Activated effector memory CD4-positive, alpha-beta T cell treated with Interleukin-2 at 50 U/mL for 16 hours (primary cell): Measurements from ENCODE around the gene EGFR.

Experiments used
- DNase-seq: peaks from one replicate; pipeline ENCODE4 v3.0.0-alpha.2; 2020

Gene EGFR

DNA sequence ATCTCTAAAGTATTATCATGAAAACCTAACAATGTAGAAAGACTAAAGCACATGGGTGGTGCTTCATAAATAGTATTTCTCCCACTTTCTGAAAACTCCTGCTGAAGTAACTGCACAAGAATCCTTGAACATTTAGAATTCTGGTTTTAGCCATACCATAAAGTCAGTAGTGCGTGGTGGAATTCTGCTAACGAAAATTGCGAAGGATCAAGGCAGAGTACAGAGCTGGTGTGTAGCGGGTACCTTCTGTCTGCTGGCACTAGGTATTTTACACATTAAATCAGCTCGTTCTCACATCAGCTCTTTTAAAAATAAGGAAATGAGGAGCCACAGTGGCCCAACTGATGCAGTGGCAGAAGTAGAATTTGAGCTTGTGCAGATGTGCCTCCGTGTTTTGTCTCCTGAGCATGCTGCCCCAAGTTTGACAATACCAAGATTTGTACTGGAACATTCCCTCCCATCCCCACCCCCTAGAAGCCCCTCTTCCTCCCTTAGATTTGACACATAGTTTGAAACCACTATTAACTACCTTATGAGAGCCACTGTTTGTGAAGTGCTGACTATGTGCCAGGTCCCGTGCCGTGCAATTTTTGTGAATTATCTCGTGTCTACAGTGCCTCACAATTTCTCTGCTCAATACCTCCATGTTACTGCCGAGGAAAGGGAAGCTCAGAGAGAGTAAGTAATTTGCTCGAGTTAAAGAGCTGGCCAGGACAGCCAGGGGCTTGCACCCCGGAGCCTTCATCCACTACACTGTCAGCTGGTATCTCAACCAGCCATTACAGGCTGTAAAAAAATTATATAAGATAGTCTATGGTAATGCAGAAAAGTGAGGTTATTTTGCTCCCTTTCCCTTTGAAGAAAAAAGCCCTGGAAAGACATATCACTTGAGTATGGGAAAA, 66.9 kb downstream of the EGFR start:
- no peak for DNase-seq

DNA sequence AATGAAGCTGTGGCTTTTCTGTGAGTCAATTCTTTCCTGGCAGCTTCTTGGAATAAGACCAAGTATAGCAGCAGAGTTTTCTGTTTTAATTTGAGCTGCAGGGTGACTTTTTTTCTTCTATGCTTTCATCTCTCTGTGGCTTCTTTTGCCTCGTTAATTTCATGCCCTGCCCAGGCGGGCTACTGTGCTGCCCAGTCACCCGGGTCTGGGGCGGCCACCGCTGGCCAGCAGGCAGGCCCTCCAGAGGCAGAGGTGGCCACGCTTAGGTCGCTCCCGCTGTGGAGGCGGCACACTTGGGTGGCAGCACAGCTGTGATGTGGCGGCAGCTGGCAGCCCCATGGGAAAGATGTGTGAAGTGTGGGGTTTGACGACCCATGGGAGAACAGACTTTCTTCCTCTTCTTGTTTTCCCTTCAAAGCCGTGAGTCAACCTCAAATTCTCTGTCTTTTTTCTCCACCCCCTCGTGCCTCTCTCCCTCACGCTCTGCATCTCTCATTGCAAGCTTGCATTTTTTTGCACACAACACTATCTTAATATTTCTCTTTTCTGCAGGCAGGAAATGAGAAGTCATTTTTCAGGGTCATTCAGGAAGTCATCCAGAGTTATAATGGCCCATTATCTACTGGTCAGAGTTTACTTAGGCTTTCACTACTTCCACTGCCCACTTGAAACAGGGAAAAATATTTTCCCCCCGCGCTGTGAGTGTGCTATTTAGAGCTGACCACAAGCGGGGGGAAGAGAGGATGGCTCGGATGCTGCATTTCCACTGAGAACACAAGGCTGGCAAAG, 67.8 kb downstream of the EGFR start:
- DNase-seq, result no peak

DNA sequence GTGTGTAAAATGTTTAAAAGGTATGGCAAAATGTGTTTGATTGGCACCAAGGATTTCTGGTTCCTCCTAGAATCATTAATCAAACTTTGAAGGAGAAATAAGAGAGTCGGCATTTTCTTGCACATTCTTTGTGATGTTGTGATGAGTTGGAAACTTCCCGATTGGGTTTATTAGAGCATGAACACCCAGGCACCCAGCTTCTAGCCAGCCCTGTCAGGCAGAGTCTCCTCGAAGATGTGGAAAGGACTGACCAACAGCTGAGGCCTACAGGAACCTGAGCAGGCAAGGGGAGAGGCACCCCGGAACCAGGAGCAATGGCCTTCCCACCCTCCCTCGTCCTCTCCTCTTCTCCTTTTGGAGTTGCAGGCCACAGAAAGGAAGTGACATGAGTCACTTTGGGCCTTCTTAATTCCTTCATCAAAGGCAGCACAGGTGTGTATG, 68.7 kb downstream of the EGFR start:
- no peak for DNase-seq

DNA sequence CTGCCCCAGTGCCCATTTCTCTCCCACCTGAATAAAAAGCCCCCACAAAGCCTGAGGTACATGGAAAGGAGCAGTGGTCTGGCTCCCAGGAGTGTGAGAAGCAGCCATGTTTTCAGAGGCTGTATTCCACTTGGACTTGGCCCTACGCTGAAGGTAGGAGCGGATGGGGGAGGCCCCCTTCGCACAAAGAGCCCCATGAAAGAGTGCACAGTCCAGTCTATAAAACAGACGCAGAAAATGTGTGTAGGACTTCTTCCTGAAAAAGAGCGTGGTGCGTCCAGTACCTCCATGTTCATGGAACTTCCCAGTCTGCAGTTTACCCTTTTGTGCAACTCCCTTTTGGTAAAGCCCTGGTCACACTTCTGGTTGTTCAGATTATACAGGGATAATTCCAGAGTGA, 69.3 kb downstream of the EGFR start:
- no peak for DNase-seq

DNA sequence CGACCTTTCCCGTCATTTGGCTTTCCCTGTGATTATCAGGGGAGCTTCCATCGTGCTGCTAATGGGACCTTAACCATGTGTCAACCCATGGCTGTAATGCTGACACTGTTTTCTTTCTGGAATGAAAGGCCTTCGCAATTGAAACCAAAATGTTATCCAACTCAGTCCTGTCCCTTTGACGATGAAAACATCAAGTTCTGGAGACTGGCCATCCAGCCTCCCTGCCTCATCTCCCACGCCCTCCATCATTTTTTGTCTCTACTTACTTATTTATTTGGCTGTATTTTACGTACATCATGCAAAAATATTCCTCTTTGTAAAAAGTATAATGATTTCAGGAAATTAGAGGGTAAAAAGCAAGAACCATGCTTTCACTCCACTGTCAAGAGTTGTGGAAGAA, 69.8 kb downstream of the EGFR start:
- no peak for DNase-seq

DNA sequence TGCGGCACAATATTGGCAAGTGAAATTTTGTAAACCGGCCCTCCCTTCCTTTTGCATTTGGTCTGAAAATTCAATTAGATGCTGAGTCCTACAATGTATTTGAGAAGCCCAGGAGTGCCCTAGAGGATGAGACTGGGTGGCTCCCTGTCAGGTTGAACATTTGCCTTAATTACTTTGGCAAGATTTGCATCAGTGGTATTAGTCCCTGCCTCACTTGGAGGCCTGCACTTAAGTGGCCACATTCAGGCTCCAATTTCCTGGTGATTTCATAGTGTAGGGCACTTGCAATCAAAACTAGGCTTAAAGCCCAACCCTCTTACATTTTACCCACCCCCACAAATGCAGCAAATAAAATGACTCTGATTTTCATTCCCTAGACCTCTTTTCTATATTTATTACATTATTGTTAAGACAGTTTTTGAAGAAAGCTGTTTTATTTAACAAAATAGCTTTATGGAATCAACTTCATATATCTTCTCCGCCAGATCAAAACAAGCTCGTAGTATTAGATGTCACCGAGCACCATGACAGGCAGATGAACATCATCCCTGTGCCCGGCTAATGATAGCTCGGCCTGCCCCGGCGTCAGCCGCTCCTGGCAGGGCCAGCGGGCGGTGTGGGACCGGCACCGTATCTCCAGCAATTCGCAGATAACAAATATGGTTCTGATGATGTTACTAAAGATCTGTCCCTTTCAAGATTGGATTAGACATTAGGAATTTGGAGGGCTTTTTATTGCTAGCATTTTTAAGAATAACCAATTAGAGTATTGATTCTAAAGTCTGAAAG, 73.6 kb downstream of the EGFR start:
- no peak for DNase-seq

DNA sequence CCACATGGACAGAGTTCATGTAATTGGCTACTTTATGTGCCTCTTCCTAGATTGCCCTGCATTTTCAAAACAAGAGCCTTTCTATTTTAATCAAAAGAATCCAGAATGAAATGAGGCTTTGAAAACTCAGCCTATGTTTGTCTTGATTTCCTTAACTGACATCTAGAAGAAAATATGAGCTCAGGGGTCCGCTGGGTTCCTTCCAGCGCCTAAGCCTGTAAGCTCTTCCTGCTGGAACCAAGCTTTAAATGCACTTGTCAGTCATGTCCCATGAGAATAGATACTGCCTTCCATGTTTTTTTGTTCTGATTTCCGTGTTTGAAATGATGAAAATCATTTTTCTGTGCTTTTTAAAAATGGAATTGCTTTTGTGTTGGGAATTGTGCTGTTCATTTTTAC, 74.2 kb downstream of the EGFR start:
- DNase-seq, result no peak

DNA sequence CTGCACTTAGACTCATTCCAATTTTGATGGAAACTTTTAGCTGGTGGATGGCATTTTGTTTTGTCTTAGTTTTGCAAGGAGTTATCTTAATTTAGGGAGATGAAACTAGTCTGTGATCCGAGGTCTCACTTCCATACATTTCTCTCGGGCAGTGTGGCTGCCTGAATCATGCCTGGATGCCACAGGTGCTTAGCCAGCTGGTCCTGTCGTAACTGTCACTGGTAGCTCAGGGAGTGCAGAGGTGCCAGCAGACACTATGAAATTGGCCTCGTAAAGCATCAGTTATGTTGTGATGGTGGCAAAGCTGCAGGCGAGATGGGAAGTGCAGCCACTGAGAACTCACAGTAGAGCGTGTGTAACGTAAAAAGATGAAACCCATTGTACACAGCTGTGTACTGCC, 74.9 kb downstream of the EGFR start:
- DNase-seq, result no peak

DNA sequence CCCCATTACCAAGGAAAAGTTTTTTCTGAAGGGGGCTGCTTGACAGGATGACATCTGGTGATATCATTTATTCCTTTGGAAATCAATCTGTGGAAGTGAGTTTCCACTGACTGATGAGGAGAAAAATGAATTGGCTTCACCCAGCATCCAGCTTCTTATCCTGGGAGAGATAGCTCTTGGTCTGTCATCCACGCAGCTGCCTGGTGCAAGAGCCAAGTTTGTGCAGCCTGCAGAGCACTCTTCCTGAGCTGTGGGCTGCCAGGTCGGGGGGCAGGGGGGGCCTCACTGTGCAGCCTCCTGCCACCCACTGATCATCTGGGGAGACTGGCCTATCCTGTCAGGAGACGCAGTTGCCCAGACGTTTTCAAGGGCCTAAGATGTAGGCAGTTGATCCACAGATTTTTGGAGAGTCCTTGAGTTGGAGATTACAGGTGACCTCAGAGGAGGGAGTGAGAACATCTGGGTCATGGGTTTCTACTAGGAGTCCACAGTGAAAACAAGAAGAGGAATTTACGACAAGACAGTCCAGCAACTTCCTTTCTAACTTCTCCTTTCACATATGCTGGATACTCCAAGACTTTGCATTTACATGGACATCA, 75.4 kb downstream of the EGFR start:
- DNase-seq, result no peak

DNA sequence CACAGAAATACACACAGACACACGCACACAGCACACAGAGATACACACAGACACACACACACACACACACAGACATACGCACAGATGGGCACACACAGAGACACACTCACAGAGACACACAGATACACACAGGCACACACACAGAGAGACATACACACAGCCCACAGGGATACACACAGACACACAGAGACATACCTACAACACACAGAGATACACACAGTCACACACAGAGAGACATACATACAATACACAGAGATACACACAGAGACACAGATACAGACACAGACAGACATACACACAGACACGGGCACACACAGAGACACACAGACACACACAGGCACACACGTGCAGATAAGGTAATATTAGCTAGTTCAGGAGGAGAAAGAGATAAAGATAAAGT, 76.9 kb downstream of the EGFR start:
- no peak for DNase-seq

DNA sequence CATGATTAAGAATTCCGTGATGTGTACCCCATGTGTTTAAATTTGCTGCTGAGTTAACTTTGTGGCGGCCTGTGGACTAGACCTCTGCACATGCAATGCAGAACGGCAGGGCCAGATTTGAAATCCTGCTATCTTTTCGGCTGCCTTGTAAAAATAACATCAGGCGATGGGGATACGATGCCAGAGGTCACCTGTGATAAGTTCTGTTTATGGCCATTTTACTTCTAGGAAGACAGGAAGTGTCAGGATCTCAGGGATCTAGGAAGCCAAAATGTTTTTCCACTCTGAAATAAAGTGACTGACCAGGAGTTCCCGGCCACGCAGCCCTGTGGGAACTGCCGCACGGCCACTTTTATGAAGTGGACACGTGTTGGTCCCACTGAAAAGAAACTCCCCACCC, 77.5 kb downstream of the EGFR start:
- no peak for DNase-seq

DNA sequence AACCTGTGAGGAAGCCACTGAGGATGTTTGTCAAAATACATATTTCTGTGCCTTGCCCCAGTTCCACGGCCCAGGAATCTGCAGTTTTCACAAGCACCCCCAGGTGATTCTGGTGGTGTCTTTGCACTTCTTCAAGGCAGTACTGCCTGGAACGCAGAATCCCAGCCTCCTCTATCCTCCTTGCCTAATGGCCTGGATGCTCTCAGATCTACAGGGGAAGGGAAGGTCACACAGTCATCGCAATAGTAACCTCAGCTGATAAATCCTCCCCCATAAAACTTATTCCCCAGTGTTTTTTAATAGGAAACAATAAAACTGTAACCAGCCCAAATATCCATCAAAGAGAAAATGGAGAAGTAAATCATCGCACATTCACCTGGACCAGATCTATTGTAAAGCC, 78.3 kb downstream of the EGFR start:
- no peak for DNase-seq

DNA sequence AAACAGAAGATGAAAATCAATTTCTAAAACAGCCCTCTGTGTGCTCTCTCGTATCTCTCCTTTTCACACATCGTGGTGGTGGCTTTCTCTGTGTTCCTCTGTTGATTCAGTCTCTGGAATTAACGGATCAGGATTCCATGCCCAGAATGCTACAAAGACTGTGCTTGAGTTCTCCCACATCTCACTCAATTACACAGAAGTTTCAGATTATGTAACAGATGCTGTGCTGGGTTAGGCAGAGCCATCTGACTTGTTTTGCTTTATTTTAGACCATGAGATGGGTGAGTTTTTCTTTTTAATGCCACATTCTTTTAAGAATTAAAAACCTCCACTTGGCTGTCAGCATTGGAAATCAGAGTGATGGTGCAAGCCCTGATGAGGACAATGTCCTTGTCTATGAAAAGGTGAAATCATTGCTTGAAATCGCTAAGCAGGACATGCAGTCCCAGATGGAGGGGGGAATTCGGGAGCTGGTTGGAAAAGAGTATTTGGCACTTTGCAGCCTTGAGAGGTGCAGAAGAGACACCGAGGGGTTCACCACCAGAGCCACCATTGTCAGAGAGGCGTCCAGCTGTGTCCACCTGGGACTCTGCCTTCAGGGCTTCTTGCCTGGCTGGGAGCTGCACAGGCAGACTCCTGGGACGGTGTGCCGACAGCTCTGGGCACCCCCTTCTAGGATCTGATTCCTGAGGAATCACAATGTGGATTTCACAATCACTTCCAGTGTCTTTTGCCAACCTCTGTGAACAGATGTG, 80.4 kb downstream of the EGFR start:
- DNase-seq, result no peak

DNA sequence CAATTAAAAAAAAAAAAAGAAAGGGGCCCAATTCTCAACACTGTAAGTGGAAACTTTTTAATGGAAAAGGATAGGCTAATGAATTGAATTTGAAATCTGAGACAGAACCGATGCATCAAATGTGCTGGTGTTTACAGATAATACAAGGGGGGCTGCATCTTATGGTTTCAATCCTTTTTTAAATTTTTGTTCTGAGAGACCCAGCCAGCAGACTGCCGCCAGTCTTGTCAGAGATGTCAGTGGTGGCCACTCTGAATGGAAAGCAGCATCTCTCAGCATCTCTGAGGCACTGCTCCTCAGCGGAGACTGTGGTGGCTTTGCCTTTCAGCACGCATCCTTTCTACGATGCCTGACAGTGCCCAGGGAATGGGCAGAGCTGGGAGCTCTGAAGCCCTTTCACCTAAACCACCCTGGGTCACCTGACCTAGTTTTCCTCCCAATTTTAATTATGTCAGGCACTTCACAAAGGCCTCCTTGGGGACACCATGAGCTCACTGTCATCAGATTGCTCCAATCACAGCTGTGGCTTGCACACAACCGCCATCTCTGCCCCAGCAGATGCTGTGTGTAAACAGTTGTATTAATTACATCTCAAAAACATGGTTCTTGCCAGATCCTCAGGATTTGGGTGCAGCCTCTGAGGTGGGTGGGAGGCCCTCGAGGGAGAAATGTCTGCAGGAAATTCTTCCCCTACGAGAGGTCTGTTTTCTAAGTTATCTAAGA, 81.2 kb downstream of the EGFR start:
- DNase-seq, result no peak

DNA sequence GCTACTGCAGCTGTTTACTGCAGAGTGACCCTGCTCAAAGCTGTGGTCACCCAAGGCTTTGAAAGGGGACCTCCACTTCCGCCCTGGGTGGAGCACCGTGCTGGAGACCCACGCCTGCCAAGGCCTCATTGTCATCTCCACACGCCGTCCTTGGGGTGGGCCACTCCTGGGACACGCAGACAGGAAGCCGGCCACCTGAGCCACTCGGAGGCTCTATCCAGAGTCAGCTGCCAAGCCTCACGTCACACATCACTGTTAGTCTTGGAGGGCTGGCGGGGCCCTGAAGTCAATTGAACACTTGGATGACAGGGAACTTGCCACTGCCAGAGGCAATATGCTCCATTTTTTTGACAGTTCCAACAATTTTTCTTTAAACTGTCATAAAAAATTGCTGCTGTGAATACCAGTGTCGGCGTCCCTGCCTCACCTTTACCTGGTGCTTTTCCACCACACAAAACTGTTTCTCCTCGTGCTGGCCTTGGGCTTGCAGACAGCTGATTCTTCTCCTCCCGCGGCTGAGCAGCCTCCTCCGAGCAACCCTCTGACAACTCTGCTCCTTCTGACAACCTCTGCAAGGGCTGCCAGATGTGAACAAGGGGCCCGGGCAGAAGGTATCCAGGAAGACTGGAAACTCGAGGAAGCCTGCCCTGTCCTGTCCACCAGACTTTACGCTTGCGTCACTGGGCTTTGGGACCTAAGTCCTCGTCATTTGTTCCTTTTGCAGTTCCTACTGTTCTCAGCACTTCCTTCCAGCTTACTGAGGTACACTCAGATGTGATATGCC, 81.9 kb downstream of the EGFR start:
- no peak for DNase-seq

DNA sequence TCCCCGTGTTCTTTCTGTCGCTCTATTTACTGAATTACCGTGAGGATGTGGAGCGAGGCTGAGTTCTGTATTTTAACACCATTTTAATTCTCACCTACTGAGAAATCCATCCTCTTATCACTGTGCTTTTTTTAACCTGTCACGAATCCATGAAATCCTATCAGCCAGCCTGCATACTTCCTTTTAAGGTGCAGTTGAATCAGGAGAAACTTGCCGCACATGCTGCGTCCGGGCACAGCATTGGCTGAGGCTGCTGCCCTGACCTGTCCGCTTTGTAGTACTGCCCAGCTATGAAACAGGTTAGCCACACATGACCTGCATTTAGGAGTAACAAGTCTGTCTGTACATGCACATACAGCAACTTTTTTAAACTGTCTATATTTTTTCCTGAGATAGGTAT, 82.5 kb downstream of the EGFR start:
- no peak for DNase-seq

DNA sequence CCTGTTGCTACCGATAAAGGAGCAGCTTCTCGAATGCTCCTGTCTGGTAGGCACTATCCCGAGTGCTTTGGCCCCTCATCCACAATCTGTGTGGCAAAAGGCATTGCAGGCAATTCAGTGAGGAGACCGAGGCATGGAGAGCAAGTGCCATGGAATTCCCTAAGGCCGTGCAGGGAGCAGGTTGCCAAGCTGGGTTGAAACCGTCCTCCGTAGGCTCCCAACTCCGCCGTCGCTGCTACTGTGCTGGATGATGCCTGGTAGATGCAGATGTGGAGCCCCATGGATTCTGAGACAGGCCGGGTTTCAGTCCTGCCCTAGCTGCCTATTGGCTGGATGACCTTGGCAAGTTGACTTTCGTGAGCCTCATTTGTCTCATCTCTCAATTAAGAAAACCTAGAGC, 85.3 kb downstream of the EGFR start:
- DNase-seq, result no peak

DNA sequence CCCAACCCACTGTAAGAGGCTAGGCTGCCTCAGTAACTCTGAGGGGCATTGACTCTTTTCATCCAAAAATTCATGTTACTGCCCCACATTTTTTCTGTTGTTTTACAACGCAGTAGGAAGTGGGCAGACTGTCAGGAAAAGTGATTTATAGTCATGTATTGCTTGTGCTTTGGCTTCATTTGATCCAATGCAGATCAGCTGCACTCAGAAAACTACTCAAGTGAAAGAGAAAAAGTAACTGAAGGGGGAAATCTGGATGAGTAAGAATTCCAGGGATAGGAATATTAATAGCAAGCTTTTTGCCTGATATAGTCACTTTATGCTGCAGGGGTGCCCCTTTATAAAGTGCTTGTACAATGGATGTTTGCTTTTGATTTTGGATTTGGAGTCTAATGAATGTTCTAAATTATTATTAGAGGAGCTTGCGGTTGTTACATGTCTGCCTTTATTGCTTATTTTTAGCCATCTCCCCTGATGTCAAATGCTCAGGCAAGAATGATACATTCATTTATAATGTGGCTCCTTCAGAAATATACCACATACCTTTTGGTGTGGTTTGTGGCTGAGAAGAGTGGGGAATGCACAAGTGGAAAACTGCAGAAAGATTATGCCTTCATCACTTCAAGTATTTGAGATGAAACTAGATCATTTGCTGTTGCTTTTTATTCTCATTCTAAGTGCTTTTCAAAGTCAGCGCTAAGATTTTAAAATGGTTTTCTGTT, 86.1 kb downstream of the EGFR start:
- no peak for DNase-seq

DNA sequence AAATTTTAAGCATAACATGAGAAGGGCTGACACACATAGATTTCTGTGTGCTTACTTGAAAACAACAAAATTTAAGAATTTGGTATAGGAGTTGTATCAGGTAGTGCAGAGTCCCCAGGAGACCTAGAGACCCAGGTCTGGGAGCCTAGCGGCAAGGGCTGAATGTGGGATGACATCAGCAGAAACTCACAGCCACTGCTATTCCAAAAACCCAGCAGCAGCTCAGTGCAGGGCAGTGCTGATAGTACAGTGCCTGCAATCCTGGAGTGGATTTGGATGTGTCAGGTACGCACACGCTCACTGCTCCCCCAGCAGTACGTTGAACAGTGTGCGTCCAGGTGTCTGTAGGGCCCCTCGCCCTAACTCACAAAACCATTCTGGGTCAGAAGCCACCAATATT, 87.1 kb downstream of the EGFR start:
- DNase-seq, result no peak

DNA sequence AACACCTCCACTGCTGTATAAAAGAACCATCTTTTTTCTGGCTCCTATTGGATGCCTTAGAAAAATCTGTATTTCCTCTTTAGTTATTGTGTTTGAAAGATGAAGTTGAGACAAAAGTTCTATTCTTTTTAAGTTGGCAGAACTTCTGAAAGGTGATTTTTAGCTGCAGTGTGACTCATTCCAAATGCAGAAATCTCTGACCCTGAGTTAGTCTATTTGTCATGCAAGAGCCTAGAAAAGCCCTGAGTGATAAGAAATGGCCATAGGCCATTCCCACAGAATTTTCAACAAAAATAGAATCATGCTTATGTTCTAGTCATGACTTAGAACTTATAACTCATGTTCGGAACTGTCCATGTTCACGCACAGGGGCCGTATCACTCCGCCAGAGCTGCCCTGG, 89.1 kb downstream of the EGFR start:
- DNase-seq, result no peak
